Sigmoid colon (tissue), 4 donors: ENCODE measurements around the gene SEPTIN1.

Experiments
- CTCF ChIP-seq, 4 experiments: fragments of 450-650 bp in 3 of 4; fragments of 200-600 bp in 1 of 4; IDR thresholded peaks; one replicate each; pipeline ENCODE4 v1.5.1; 2016 to 2019; ENCODE audit warnings: antibody characterized with exemption in 4 of 4, mild to moderate bottlenecking in 3 of 4, moderate library complexity in 2 of 4
- POLR2AphosphoS5 ChIP-seq, 4 donors: sonication (generic); formaldehyde crosslinking; IDR thresholded peaks; one replicate each; pipeline ENCODE4 v1.6.1; 2017; ENCODE audit warnings: antibody characterized with exemption in 4 of 4

- no peak for TF ChIP-seq CTCF (IDR thresholded peaks at IDR 0.05)
- no peak for TF ChIP-seq POLR2AphosphoS5 (IDR thresholded peaks at IDR 0.05)
Measured at GRCh38 chr16:30399435-30400186, 17.2 kb upstream of the SEPTIN1 start.
